K562 (cell line): ENCODE measurements around the gene RNU6-1. TPM values are rescaled to one million over a fixed set of nuclear protein-coding genes. Genes with fewer than 3 reads are reported as not detected.
A peak's percentile ranks its signal among the peaks of the same experiment; 100 is the strongest.

ENCODE experiments used
- ATAC-seq: fragments of 200-7000 bp; cut with Tn5 transposase; 3 replicates; pipeline ENCODE4 v1.9.1; 2020; ENCODE audit warnings: moderate library complexity
- BruUV-seq: library from RNA; stranded (reverse); fragments of 400-500 nt; replicated peaks from 2 replicates; lab custom pipeline; 2021; lab: Mats Ljungman, UMichigan
- CTCF ChIA-PET: fragments of 300-600 bp; formaldehyde crosslinking; extraction: SDS; loops from one replicate; lab custom pipeline; 2021; ENCODE audit warnings: low intra/inter-chr PET ratio; lab: Yijun Ruan, JAX
- POLR2A ChIA-PET: fragments of 300-600, 350-650 bp; sonication (Branson Sonifier 250); formaldehyde crosslinking; extraction: SDS; loops from one replicate; lab custom pipeline; 2021; ENCODE audit warnings: antibody characterized with exemption, inconsistent platforms; lab: Yijun Ruan, JAX
- DNase-seq, 4 experiments: peaks; one replicate each; pipeline versions ENCODE4 v3.0.0 to v3.0.0-alpha.2; 2011 to 2018; ENCODE audit warnings: low spot score in 3 of 4, mixed read lengths in 3 of 4; ENCODE audit errors: extremely low read depth in 1 of 4
- FAIRE-seq: peaks from 2 replicates; lab custom pipeline; 2011; peaks lifted over from hg19 to GRCh38; lab: Jason Lieb, UNC
- H2AFZ ChIP-seq: 2 replicates; pipeline ENCODE4 v1.6.0; 2011; ENCODE audit warnings: low read depth, low read length, control low read depth, inconsistent platforms
- H3K27ac ChIP-seq: fragments of 200-600 bp; 3 replicates; pipeline ENCODE4 v1.8.0; 2011; ENCODE audit warnings: low read depth, mild to moderate bottlenecking, control low read depth, inconsistent platforms, low read length, moderate library complexity, mixed read lengths; ENCODE audit errors: extremely low read depth
- H3K27me3 ChIP-seq, 2 experiments: fragments of 300-600 bp in 1 of 2; 2 replicates in 1 of 2; 3 replicates in 1 of 2; pipeline versions ENCODE4 v1.6.0 to v1.8.0; 2011; ENCODE audit warnings: inconsistent platforms in 2 of 2, low read length in 2 of 2, mild to moderate bottlenecking in 1 of 2, mixed read lengths in 1 of 2, moderate library complexity in 1 of 2; ENCODE audit not compliant: control insufficient read depth in 2 of 2, insufficient read depth in 2 of 2
- H3K36me3 ChIP-seq: fragments of 300-600 bp; 3 replicates; pipeline ENCODE4 v1.8.0; 2011; ENCODE audit warnings: mild to moderate bottlenecking, low read length, inconsistent platforms; ENCODE audit not compliant: control insufficient read depth, insufficient read depth
- H3K4me1 ChIP-seq, 2 experiments: fragments of 200-600 bp in 1 of 2; replicated peaks in 1 of 2; 2 replicates in 1 of 2; 3 replicates in 1 of 2; pipeline versions ENCODE4 v1.5.1 to v1.8.0; 2011; ENCODE audit warnings: inconsistent platforms in 2 of 2, low read length in 2 of 2, mild to moderate bottlenecking in 1 of 2, mixed read lengths in 1 of 2, moderate library complexity in 1 of 2; ENCODE audit not compliant: control insufficient read depth in 2 of 2, insufficient read depth in 2 of 2
- H3K4me2 ChIP-seq: 2 replicates; pipeline ENCODE4 v1.6.1; 2011; ENCODE audit warnings: low read length, control low read depth, inconsistent platforms, mixed read lengths; ENCODE audit not compliant: insufficient read depth
- H3K4me3 ChIP-seq: fragments of 200-600 bp; sonication (generic), shearing (Covaris generic); 2 replicates; pipeline ENCODE4 v1.5.1; 2016; ENCODE audit warnings: control low read depth, inconsistent platforms
- H3K79me2 ChIP-seq: fragments of 200-600 bp; 3 replicates; pipeline ENCODE4 v1.8.0; 2011; ENCODE audit warnings: low read length, inconsistent platforms; ENCODE audit not compliant: control insufficient read depth, insufficient read depth
- H3K9ac ChIP-seq, 2 experiments: 2 replicates each; pipeline versions ENCODE4 v1.6.0 to v1.6.1; 2011; ENCODE audit warnings: low read depth in 2 of 2, low read length in 2 of 2, control low read depth in 1 of 2, inconsistent platforms in 1 of 2, mild to moderate bottlenecking in 1 of 2, mixed read lengths in 1 of 2; ENCODE audit not compliant: insufficient read depth in 1 of 2
- H3K9me1 ChIP-seq: one replicate; pipeline ENCODE4 v1.6.0; 2011; ENCODE audit warnings: inconsistent platforms, mild to moderate bottlenecking, low read length, moderate library complexity; ENCODE audit not compliant: control insufficient read depth, insufficient read depth
- H3K9me3 ChIP-seq: replicated peaks from 2 replicates; pipeline ENCODE4 v1.5.1; 2011; ENCODE audit warnings: low read depth, low read length, inconsistent platforms; ENCODE audit not compliant: control insufficient read depth, insufficient read depth
- H4K20me1 ChIP-seq: replicated peaks from 2 replicates; pipeline ENCODE4 v1.6.1; 2011; ENCODE audit warnings: low read length, inconsistent platforms, mixed read lengths; ENCODE audit not compliant: control insufficient read depth, insufficient read depth
- HNRNPH1 ChIP-seq: fragments of 200-400 bp; formaldehyde crosslinking; optimal IDR thresholded peaks from 2 replicates; pipeline ENCODE3; 2017; ENCODE audit warnings: low read depth, mild to moderate bottlenecking, low read length, moderate library complexity
- RBM25 ChIP-seq: fragments of 200-400 bp; formaldehyde crosslinking; IDR thresholded peaks from 2 replicates; pipeline ENCODE4 v1.6.1; 2018; ENCODE audit warnings: low read length, low read depth, moderate library complexity; ENCODE audit not compliant: severe bottlenecking
- WGBS: fragments of 100-300 bp; shearing (Covaris generic); methylation state at CpG from one replicate; pipeline ENCODE4 v1.1.6; 2016; ENCODE audit warnings: low coverage, mixed read lengths; ENCODE audit not compliant: insufficient coverage; ENCODE audit errors: missing lambda C conversion rate; 5-methylcytosine and 5-hydroxymethylcytosine counted together
- in situ Hi-C: fragments of 300-500 bp; cut with MboI; formaldehyde crosslinking; loops from 4 replicates; pipeline ENCODE4 v1.15.0; 2018; ENCODE audit warnings: inconsistent platforms, mixed read lengths
- intact Hi-C: fragments of 100-400 bp; cut with micrococcal nuclease; formaldehyde crosslinking; loops from 2 replicates; pipeline ENCODE4 v1.14.2; 2022
- polyA plus RNA-seq, 8 experiments: library from polyadenylated mRNA; depleted of rRNA in 4 of 8; stranded (reverse) in 5 of 8; unstranded in 3 of 8; fragments of >200 nt; fragmentation: Nextera tagmentation in 2 of 8; fragmentation: Illumina TruSeq in 1 of 8; extraction: Ambion mirVana in 2 of 8; extraction: Trizol in 1 of 8; gene quantifications; 2 replicates each; pipeline versions ENCODE4 v1.2.1 to v1.2.3, GENCODE V29; 2011 to 2014; ENCODE audit warnings: inconsistent platforms in 1 of 8, missing spikeins in 1 of 8
- total RNA-seq, 7 experiments: library from RNA; depleted of rRNA in 6 of 7; stranded (reverse); fragments of >200 nt in 6 of 7; fragmentation: Illumina TruSeq in 2 of 7; extraction: Trizol in 2 of 7; gene quantifications; 2 replicates each; pipeline versions ENCODE4 v1.2.1 to v1.2.3, GENCODE V29; 2011 to 2021; ENCODE audit warnings: low replicate concordance in 1 of 7

The RNU6-1 gene
- total and polyA plus RNA-seq, 9 of the 15 experiments (the other 6 are each of a cell fraction or from before 2014, with no cell fraction given) = not detected

DNA sequence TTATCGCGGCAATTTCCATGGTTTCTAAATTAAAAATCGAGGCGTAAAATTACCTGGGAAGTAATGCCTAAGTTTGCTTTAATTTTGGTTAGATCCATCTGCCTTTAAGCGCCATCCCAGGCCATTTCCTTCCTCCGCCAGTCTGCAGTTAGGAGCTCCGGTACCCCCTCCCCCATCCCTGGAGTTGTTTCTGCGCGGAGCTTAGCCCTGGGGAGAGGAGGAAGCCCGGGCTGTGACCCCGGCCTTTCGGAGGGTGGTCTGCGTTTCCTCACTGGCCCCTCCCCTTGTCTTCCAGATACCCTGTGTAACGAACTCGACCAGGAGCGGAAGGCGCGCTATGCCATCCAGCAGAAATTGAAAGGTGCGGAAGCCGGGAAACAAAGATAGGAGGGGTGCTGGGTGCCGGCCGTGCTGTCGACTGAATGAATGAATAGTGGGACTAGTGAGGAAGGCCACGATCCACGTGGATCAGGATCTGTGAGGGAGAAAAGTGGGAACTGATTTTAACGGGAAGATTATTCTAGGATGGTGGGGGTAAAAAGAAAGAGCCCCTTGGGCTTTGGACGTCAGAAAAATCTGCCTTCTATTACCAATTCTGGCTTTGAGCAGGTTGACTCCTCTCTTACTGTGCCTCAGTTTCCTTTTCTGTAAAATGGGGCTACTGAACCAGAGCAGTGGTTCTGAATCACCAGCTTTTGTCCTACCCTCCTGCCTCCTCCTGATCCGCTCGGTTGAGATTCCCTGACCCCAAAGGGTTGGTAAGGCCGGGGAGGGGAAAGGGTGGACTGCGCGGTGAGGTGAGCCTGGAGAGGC is 6.7 kb downstream of the RNU6-1 start:
- CTCF ChIA-PET = interaction anchor here (0.5 to 5.5 kb wide), 4 partner anchors 331 to 473 kb away, joined by 3 to 39 read pairs (median 10); no protein-coding TSS in a partner anchor
- Histone ChIP-seq H3K27me3 (peaks cover 2 to 29% of the 10 kb centered on the region in 2 experiments; a peak in 4 of 5 replicates), H3K9me1 (no peaks in the 10 kb centered on the region), H3K4me1 (peaks cover 0 to 31% of the 10 kb centered on the region in 2 experiments; a peak in 3 of 5 replicates), H3K9me3 (no peaks in the 10 kb centered on the region), H3K4me3 (peak overlapping the region; percentile 36; the same call in 1 of the 2 replicates), H3K4me2 (peak overlapping the region; percentile 77), H3K27ac (no peak overlapping the region), H4K20me1 (no peaks in the 10 kb centered on the region; the same call in 1 of the 2 replicates), H3K79me2 (no peaks in the 10 kb centered on the region), H3K9ac (peak overlapping the region in 1 of 2 experiments; percentile 88; a peak in 2 of 4 replicates), H2AFZ (peak overlapping the region; percentile 79), H3K36me3 (no peaks in the 10 kb centered on the region)
- POLR2A ChIA-PET = interaction anchor here (1.1 to 2.3 kb wide), 3 partner anchors 12 to 31 kb away, joined by 3 to 7 read pairs (median 3); no protein-coding TSS in a partner anchor
- WGBS = 32% methylated on average over 30 of the region's 32 CpGs
- ATAC-seq (no peak), DNase-seq (no peak), FAIRE-seq (no peak)
- BruUV-seq = no TSS peak
- peak; percentile 75 for TF ChIP-seq RBM25
- TF ChIP-seq HNRNPH1 = no peak
- intact Hi-C loops = loop anchor here (1.0 to 10.0 kb wide), 3 partner anchors 332 to 886 kb away; no protein-coding TSS in a partner anchor
- in situ Hi-C loops = loop anchor here (10.0 kb wide), 1 partner anchor 898 kb away; no protein-coding TSS in a partner anchor
